Subcutaneous abdominal adipose tissue (tissue), 5 donors: ENCODE data around the gene FCRL1.

Experiments used
- H3K27ac ChIP-seq: one replicate; pipeline ENCODE4 v1.7.0; 2013; ENCODE audit warnings: low read depth, mild to moderate bottlenecking, inconsistent platforms, low read length, moderate library complexity
- H3K27me3 ChIP-seq, 5 donors: one replicate each; pipeline ENCODE4 v1.7.0; 2013; ENCODE audit warnings: low read length in 5 of 5, inconsistent platforms in 1 of 5; ENCODE audit not compliant: control insufficient read depth in 5 of 5, insufficient read depth in 4 of 5
- H3K36me3 ChIP-seq, 5 donors: one replicate each; pipeline ENCODE4 v1.7.0; 2013; ENCODE audit warnings: low read length in 5 of 5; ENCODE audit not compliant: control insufficient read depth in 5 of 5, insufficient read depth in 5 of 5
- H3K4me1 ChIP-seq, 5 donors: one replicate each; pipeline ENCODE4 v1.7.0; 2013; ENCODE audit warnings: low read length in 5 of 5, mild to moderate bottlenecking in 3 of 5, moderate library complexity in 1 of 5; ENCODE audit not compliant: control insufficient read depth in 5 of 5, insufficient read depth in 5 of 5
- H3K4me3 ChIP-seq, 5 donors: one replicate each; pipeline ENCODE4 v1.7.0; 2013; ENCODE audit warnings: low read length in 5 of 5, low read depth in 1 of 5
- H3K9ac ChIP-seq, 5 donors: one replicate each; pipeline ENCODE4 v1.7.0; 2013; ENCODE audit warnings: low read length in 5 of 5, mild to moderate bottlenecking in 4 of 5, moderate library complexity in 3 of 5
- H3K9me3 ChIP-seq, 5 donors: one replicate each; pipeline ENCODE4 v1.7.0; 2013; ENCODE audit warnings: low read length in 5 of 5; ENCODE audit not compliant: control insufficient read depth in 5 of 5
- donor health status: healthy.
- donor health status: healthy.
- donor health status: healthy.
- donor health status: healthy.
- donor health status: healthy.

Gene FCRL1

GRCh38 chr1:157819896-157820295 lies at the start of gene FCRL1:
FCRL1 (minus strand) TSS chr1:157820120; CDS start chr1:157820037, 83 bp downstream.
- no peak within 1 kb of the TSS for H3K27ac ChIP-seq
- no peak within 1 kb of the TSS for H3K4me3 ChIP-seq
- no peaks in the 10 kb centered on the region for H3K27me3 ChIP-seq
- H3K9me3 ChIP-seq = no peaks in the 10 kb centered on the region
- no peak within 1 kb of the TSS for H3K9ac ChIP-seq
- no peaks in the 10 kb centered on the region for H3K4me1 ChIP-seq
- H3K36me3 ChIP-seq = no peaks in the 10 kb centered on the region

- Histone ChIP-seq H3K36me3 (no peaks in the 10 kb centered on the region), H3K27me3 (peaks cover 0 to 4% (median 0%) of the 10 kb centered on the region in 5 donors), H3K9me3 (no peaks in the 10 kb centered on the region), H3K4me3 (no peak overlapping the region), H3K9ac (no peak overlapping the region), H3K4me1 (no peaks in the 10 kb centered on the region), H3K27ac (no peak overlapping the region)
Observed at GRCh38 chr1:157868654-157869053, 48.7 kb upstream of the FCRL1 start.

- Histone ChIP-seq H3K27me3 (peaks cover 0 to 4% (median 0%) of the 10 kb centered on the region in 5 donors), H3K9me3 (no peaks in the 10 kb centered on the region), H3K27ac (no peak overlapping the region), H3K4me3 (no peak overlapping the region), H3K9ac (no peak overlapping the region), H3K36me3 (no peaks in the 10 kb centered on the region), H3K4me1 (no peaks in the 10 kb centered on the region)
Observed at GRCh38 chr1:157862114-157863070, 42.5 kb upstream of the FCRL1 start.

GRCh38 chr1:157856538-157856937 lies 36.6 kb upstream of the FCRL1 start:
- no peaks in the 10 kb centered on the region for H3K9me3 ChIP-seq

GRCh38 chr1:157852476-157852875 lies 32.6 kb upstream of the FCRL1 start:
- H3K9me3 ChIP-seq = no peaks in the 10 kb centered on the region
- no peaks in the 10 kb centered on the region for H3K36me3 ChIP-seq
- H3K9ac ChIP-seq = no peak overlapping the region
- no peak overlapping the region for H3K27ac ChIP-seq
- H3K4me1 ChIP-seq = no peaks in the 10 kb centered on the region
- no peaks in the 10 kb centered on the region for H3K27me3 ChIP-seq
- no peak overlapping the region for H3K4me3 ChIP-seq

More at GRCh38 chr1:157856538-157856937, 36.6 kb upstream of the FCRL1 start:
- H3K9ac ChIP-seq = no peak overlapping the region
- no peaks in the 10 kb centered on the region for H3K36me3 ChIP-seq
- no peaks in the 10 kb centered on the region for H3K4me1 ChIP-seq
- H3K4me3 ChIP-seq = no peak overlapping the region
- H3K27ac ChIP-seq = no peak overlapping the region
- H3K27me3 ChIP-seq = no peaks in the 10 kb centered on the region

- Histone ChIP-seq H3K9me3 (no peaks in the 10 kb centered on the region), H3K4me1 (no peaks in the 10 kb centered on the region), H3K4me3 (peak overlapping the region in 1 of 5 donors; percentile 13), H3K9ac (no peak overlapping the region), H3K27ac (no peak overlapping the region), H3K36me3 (no peaks in the 10 kb centered on the region), H3K27me3 (no peaks in the 10 kb centered on the region)
Observed at GRCh38 chr1:157849229-157849875, 29.4 kb upstream of the FCRL1 start.

- H3K27me3 ChIP-seq = no peaks in the 10 kb centered on the region
- H3K4me1 ChIP-seq = peaks cover 0 to 5% (median 0%) of the 10 kb centered on the region in 5 donors
Observed at GRCh38 chr1:157844089-157844830, 24.3 kb upstream of the FCRL1 start.

GRCh38 chr1:157842939-157843338 lies 23.0 kb upstream of the FCRL1 start:
- Histone ChIP-seq H3K4me1 (peaks cover 0 to 5% (median 0%) of the 10 kb centered on the region in 5 donors), H3K27me3 (no peaks in the 10 kb centered on the region), H3K36me3 (no peaks in the 10 kb centered on the region), H3K9me3 (no peaks in the 10 kb centered on the region), H3K27ac (no peak overlapping the region), H3K9ac (peak overlapping the region in 1 of 5 donors; percentile 6), H3K4me3 (no peak overlapping the region)

More at GRCh38 chr1:157844089-157844830, 24.3 kb upstream of the FCRL1 start:
- Histone ChIP-seq H3K4me3 (no peak overlapping the region), H3K36me3 (no peaks in the 10 kb centered on the region), H3K9ac (no peak overlapping the region), H3K9me3 (no peaks in the 10 kb centered on the region), H3K27ac (no peak overlapping the region)

GRCh38 chr1:157841708-157842107 lies 21.8 kb upstream of the FCRL1 start, which contains the start of gene CD5L:
CD5L (minus strand) TSS chr1:157841808; CDS start chr1:157841701, 107 bp downstream.
- Histone ChIP-seq H3K9me3 (no peaks in the 10 kb centered on the region), H3K4me3 (no peak within 1 kb of the TSS), H3K4me1 (peaks cover 0 to 5% (median 0%) of the 10 kb centered on the region in 5 donors), H3K36me3 (no peaks in the 10 kb centered on the region), H3K9ac (no peak within 1 kb of the TSS), H3K27me3 (no peaks in the 10 kb centered on the region), H3K27ac (no peak within 1 kb of the TSS)
